Vagina (tissue), 2 donors: ENCODE data around the gene CYP11A1.

Source experiments
- CTCF ChIP-seq, 3 experiments: fragments of 450-650 bp in 2 of 3; fragments of 200-600 bp in 1 of 3; sonication (generic) in 1 of 3; IDR thresholded peaks; one replicate each; pipeline ENCODE4 v1.5.1; 2017 to 2019; ENCODE audit warnings: antibody characterized with exemption in 3 of 3, mild to moderate bottlenecking in 2 of 3, moderate library complexity in 2 of 3
- POLR2A ChIP-seq, 2 donors: fragments of 450-650 bp; IDR thresholded peaks; one replicate each; pipeline ENCODE4 v1.6.1; 2017; ENCODE audit warnings: antibody characterized with exemption in 2 of 2, mild to moderate bottlenecking in 2 of 2, moderate library complexity in 2 of 2

DNA sequence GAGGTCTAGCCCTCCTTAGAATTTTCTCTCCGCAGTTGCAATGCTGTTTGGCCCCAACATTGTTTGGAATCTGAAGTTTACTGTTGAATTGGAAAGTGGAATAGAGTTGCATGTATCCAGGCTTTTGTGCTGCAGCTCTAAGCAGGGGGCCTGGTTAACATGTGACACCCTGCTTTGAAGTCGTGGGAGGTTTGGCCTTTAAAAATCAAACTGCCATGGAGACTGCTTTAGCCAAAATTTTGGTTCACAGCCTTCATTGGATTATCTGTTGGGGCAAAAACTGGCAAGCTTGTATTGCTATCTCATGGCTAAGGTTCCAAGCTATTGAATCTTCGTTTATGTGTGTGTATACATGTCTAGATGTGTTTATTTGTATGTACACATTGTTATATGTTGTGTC lies 15.8 kb downstream of the CYP11A1 start:
- TF ChIP-seq CTCF (IDR thresholded peaks at IDR 0.05) (no peak), POLR2A (IDR thresholded peaks at IDR 0.05) (no peak)
